ENCODE results near the gene DEXI.
"Not testable (repeated sequence)": the region's sequence is repeated elsewhere in the genome, so short reads cannot be mapped to it uniquely, and the experiment has no call there.

DEXI gene

GRCh38 chr16:10968498-10968897, 26.2 kb upstream of the DEXI start:
- no peak for DNase-seq (ENCODE audit: low spot score)

GRCh38 chr16:10967986-10968385, 25.7 kb upstream of the DEXI start:
- DNase-seq (ENCODE audit: low spot score): no peak

- DNase-seq (ENCODE audit: low spot score): not testable (repeated sequence)
These were observed 24.3 kb upstream of the DEXI start for GRCh38 chr16:10966559-10966958.

GRCh38 chr16:10966129-10966528, 23.9 kb upstream of the DEXI start:
- DNase-seq (ENCODE audit: low spot score): no peak

- DNase-seq (ENCODE audit: low spot score): no peak
These were observed 23.3 kb upstream of the DEXI start for GRCh38 chr16:10965440-10966061.

GRCh38 chr16:10964891-10965326, 22.6 kb upstream of the DEXI start:
- DNase-seq (ENCODE audit: low spot score): peak; percentile 71

GRCh38 chr16:10964039-10964890, 22.0 kb upstream of the DEXI start:
- peak; percentile 79 for DNase-seq (ENCODE audit: low spot score)

- no peak for DNase-seq (ENCODE audit: low spot score)
These were observed 19.0 kb upstream of the DEXI start for GRCh38 chr16:10961231-10961630.

GRCh38 chr16:10959161-10959560, 16.9 kb upstream of the DEXI start:
- DNase-seq (ENCODE audit: low spot score): no peak

- DNase-seq (ENCODE audit: low spot score): no peak
These were observed 15.7 kb upstream of the DEXI start for GRCh38 chr16:10957771-10958482.

- no peak for DNase-seq (ENCODE audit: low spot score)
These were observed 12.6 kb upstream of the DEXI start for GRCh38 chr16:10954903-10955302.

- DNase-seq (ENCODE audit: low spot score): no peak
These were observed 8.8 kb upstream of the DEXI start for GRCh38 chr16:10951026-10951425.

- DNase-seq (ENCODE audit: low spot score): no peak
These were observed 8.1 kb upstream of the DEXI start for GRCh38 chr16:10950393-10950792.

- DNase-seq (ENCODE audit: low spot score): peak; percentile 54
These were observed 7.2 kb upstream of the DEXI start for GRCh38 chr16:10949424-10949970.

- no peak for DNase-seq (ENCODE audit: low spot score)
These were observed 5.0 kb upstream of the DEXI start for GRCh38 chr16:10947211-10947787.

GRCh38 chr16:10946308-10946707, 4.0 kb upstream of the DEXI start:
- no peak for DNase-seq (ENCODE audit: low spot score)

GRCh38 chr16:10945065-10945787, 3.0 kb upstream of the DEXI start:
- DNase-seq (ENCODE audit: low spot score): no peak

GRCh38 chr16:10944249-10945064, 2.2 kb upstream of the DEXI start, which contains the start of gene CLEC16A:
CLEC16A (plus strand) TSS chr16:10944564; CDS start chr16:10944718, 154 bp downstream.
- DNase-seq (ENCODE audit: low spot score): peak; percentile 95

- DNase-seq (ENCODE audit: low spot score): no peak
These were observed 741 bp upstream of the DEXI start for GRCh38 chr16:10943064-10943353.

GRCh38 chr16:10941935-10942351, 325 bp downstream of the DEXI start:
- DNase-seq (ENCODE audit: low spot score): not testable (repeated sequence)

Measured in CD4-positive, alpha-beta T cell treated with Interleukin-6 at 100 ng/mL for 8 hours (primary cell).